Lung (tissue), 12 donors: Measurements from ENCODE around the gene MIOX. TPM values are rescaled to one million over a fixed set of nuclear protein-coding genes. Genes with fewer than 3 reads are reported as not detected.

Source experiments
- ATAC-seq: fragments of 200-7000 bp; cut with Tn5 transposase; one replicate; pipeline ENCODE4 v1.9.1; 2020; ENCODE audit warnings: moderate number of reproducible peaks; ENCODE audit not compliant: insufficient read depth, low FRiP score
- DNase-seq, 3 donors: peaks; one replicate each; pipeline ENCODE4 v3.0.0-alpha.2; 2013 to 2017
- H3K27ac ChIP-seq, 2 donors: one replicate each; pipeline ENCODE4 v1.5.1; 2013; ENCODE audit warnings: mild to moderate bottlenecking in 2 of 2, moderate library complexity in 2 of 2, control low read depth in 1 of 2, inconsistent platforms in 1 of 2, low read depth in 1 of 2, low read length in 1 of 2
- H3K27me3 ChIP-seq, 3 donors: one replicate each; pipeline ENCODE4 v1.5.1; 2013; ENCODE audit warnings: low read length in 2 of 3; ENCODE audit not compliant: control insufficient read depth in 3 of 3, insufficient read depth in 3 of 3
- H3K36me3 ChIP-seq, 4 donors: one replicate each; pipeline ENCODE4 v1.5.1; 2013; ENCODE audit warnings: low read length in 4 of 4, mild to moderate bottlenecking in 1 of 4, moderate library complexity in 1 of 4; ENCODE audit not compliant: control insufficient read depth in 4 of 4, insufficient read depth in 4 of 4
- H3K4me1 ChIP-seq, 5 donors: one replicate each; pipeline ENCODE4 v1.5.1; 2013; ENCODE audit warnings: low read length in 5 of 5, mild to moderate bottlenecking in 2 of 5, moderate library complexity in 1 of 5; ENCODE audit not compliant: control insufficient read depth in 5 of 5, insufficient read depth in 5 of 5
- H3K4me3 ChIP-seq: one replicate; pipeline ENCODE4 v1.5.1; 2013; ENCODE audit warnings: mild to moderate bottlenecking, control low read depth, moderate library complexity
- H3K9ac ChIP-seq, 2 donors: one replicate each; pipeline ENCODE4 v1.5.1; 2013; ENCODE audit warnings: low read length in 2 of 2, control low read depth in 1 of 2; ENCODE audit not compliant: insufficient read depth in 1 of 2
- H3K9me3 ChIP-seq, 4 donors: one replicate each; pipeline ENCODE4 v1.5.1; 2013; ENCODE audit warnings: low read length in 3 of 4, mild to moderate bottlenecking in 1 of 4, moderate library complexity in 1 of 4; ENCODE audit not compliant: control insufficient read depth in 4 of 4, insufficient read depth in 3 of 4
- CTCF ChIP-seq: IDR thresholded peaks from 2 replicates; pipeline ENCODE4 v1.5.1; 2012; ENCODE audit warnings: mild to moderate bottlenecking; ENCODE audit errors: control extremely low read depth, extremely low read depth
- WGBS, 2 donors: extraction: QIAGEN DNeasy Blood & Tissue Kit; methylation state at CpG; one replicate each; pipeline ENCODE4 v1.1.7; 2013; 5-methylcytosine and 5-hydroxymethylcytosine counted together
- polyA plus RNA-seq, 2 donors: library from polyadenylated mRNA; stranded (reverse); fragments of 200-250 nt; gene quantifications; one replicate each; pipeline ENCODE4 v1.2.1, GENCODE V29; 2013
- total RNA-seq, 2 donors: library from RNA; depleted of rRNA in 1 of 2; stranded (reverse); fragments of >200 nt in 1 of 2; gene quantifications; one replicate each; pipeline ENCODE4 v1.2.1, GENCODE V29; 2014 to 2021
- donor health status: control.
- donor health status: control.
- donor health status: Bipolar disorder and iron deficiency.
- donor health status: healthy.
- donor health status: DM: yes; HTN: yes; CAD: no.

MIOX gene
- total and polyA plus RNA-seq, 4 donors = 0.08 TPM; not detected in 3

GRCh38 chr22:50507991-50508884 is 21.6 kb downstream of the MIOX start, which contains the start of gene NCAPH2:
Gene NCAPH2, plus strand, starts transcription at chr22:50508224. Its CDS starts 114 bp downstream, at chr22:50508338.
- peak within 1 kb of the TSS; percentile 66 to 100 for H3K27ac ChIP-seq
- H3K4me1 ChIP-seq = peaks cover 7 to 20% (median 15%) of the 10 kb centered on the region in 5 donors
- H3K9ac ChIP-seq = peak within 1 kb of the TSS; percentile 61 to 86
- peak in 2 of 3 donors; percentile 98 to 99 for DNase-seq
- peak; percentile 73 for ATAC-seq
- H3K9me3 ChIP-seq = no peaks in the 10 kb centered on the region
- TF ChIP-seq CTCF = no peak
- H3K27me3 ChIP-seq = no peaks in the 10 kb centered on the region
- WGBS, 2 donors = 1% methylated on average over 57 to 76 of the region's 76 CpGs
- H3K4me3 ChIP-seq = peak within 1 kb of the TSS; percentile 90
- peaks cover 0 to 32% (median 3%) of the 10 kb centered on the region in 4 donors for H3K36me3 ChIP-seq

GRCh38 chr22:50508897-50509296 is 22.2 kb downstream of the MIOX start:
- no peaks in the 10 kb centered on the region for H3K27me3 ChIP-seq
- peaks cover 7 to 20% (median 15%) of the 10 kb centered on the region in 5 donors for H3K4me1 ChIP-seq
- no peak for DNase-seq
- H3K27ac ChIP-seq = peak overlapping the region in 1 of 2 donors; percentile 100
- 10 to 33% methylated on average over 3 of the region's 3 CpGs for WGBS, 2 donors
- H3K9me3 ChIP-seq = no peaks in the 10 kb centered on the region
- H3K4me3 ChIP-seq = peak overlapping the region; percentile 90
- H3K36me3 ChIP-seq = peaks cover 0 to 27% (median 3%) of the 10 kb centered on the region in 4 donors
- peak overlapping the region in 1 of 2 donors; percentile 86 for H3K9ac ChIP-seq
- no peak for ATAC-seq
- no peak for TF ChIP-seq CTCF

GRCh38 chr22:50513175-50513574 is 26.5 kb downstream of the MIOX start:
- TF ChIP-seq CTCF = no peak
- H3K9ac ChIP-seq = no peak overlapping the region
- no peak for ATAC-seq
- no peak overlapping the region for H3K27ac ChIP-seq
- peaks cover 3 to 10% (median 9%) of the 10 kb centered on the region in 5 donors for H3K4me1 ChIP-seq
- no peak for DNase-seq
- no peaks in the 10 kb centered on the region for H3K9me3 ChIP-seq
- 96 to 99% methylated on average over 15 of the region's 15 CpGs for WGBS, 2 donors
- H3K27me3 ChIP-seq = no peaks in the 10 kb centered on the region
- H3K4me3 ChIP-seq = no peak overlapping the region
- peaks cover 0 to 25% (median 8%) of the 10 kb centered on the region in 4 donors for H3K36me3 ChIP-seq
